Suppressor macrophage treated with lipopolysaccharide for 1 hour (primary cell): ENCODE data around the gene OR2A7.
"Not testable (repeated sequence)": the region's sequence is repeated elsewhere in the genome, so short reads cannot be mapped to it uniquely, and the experiment has no call there.

Experiments
- DNase-seq, 3 donors: peaks; one replicate each; pipeline ENCODE4 v3.0.0-alpha.2; 2020 to 2022

Gene OR2A7

DNA sequence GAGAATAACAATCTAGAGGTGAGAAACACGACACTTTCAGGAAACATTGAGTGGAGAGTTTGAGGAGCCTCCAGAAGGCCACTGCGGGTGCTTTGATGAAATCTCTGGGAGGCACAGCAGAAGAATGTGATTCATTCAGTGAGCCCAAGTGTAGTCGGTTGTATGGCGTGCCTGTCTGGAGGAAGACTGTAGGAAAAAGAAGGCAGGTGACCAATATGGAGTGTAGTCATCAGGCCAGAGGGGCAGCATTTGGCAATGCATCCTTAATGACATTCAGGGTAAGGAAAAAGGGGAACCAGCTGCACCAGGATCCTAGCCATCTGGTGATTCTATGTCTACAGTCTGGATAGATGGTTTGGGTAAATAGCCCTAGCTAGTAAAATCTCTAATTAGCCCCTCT is 12.3 kb downstream of the OR2A7 start:
- not testable (repeated sequence) for DNase-seq

- DNase-seq, result not testable (repeated sequence)
These were observed 16.8 kb downstream of the OR2A7 start for GRCh38 chr7:144247674-144248330.

DNA sequence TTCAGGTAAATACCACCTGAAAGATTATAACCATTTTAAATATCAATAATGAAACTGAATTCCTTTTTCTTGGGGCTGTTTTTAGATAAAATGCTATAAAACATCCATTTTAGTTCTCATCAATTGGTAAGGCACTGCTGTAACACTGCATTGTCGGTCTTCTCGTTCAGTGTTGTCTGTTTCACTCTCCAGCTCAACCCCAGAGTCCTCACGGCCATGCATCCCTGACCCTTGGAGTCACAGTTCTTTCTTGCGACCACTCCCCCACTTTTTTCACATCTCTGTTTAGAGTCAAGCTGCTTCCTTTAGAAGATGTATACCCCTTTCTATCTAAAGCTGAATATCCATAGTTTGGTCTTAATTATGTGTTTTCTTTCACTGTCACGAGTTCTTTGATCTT is 17.6 kb downstream of the OR2A7 start:
- DNase-seq, result not testable (repeated sequence)

DNA sequence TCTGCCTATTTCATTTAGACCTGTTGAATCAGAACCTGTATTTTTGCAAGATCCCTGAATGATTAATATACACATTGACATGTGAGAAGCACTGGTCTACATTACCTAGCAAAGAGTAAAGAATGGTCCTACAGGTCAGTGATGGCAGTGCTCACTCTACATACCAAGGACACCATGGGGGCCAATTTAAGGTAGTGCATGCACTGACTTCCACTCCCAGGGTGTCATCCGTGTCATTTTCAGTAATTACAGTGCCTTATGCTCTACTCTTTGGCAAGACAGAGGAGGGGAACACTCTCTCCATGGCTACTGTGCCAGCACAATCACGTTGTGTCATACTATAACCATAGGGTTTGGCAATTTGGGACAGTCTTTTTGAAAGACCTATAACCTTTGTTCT is 19.2 kb downstream of the OR2A7 start:
- not testable (repeated sequence) for DNase-seq

DNA sequence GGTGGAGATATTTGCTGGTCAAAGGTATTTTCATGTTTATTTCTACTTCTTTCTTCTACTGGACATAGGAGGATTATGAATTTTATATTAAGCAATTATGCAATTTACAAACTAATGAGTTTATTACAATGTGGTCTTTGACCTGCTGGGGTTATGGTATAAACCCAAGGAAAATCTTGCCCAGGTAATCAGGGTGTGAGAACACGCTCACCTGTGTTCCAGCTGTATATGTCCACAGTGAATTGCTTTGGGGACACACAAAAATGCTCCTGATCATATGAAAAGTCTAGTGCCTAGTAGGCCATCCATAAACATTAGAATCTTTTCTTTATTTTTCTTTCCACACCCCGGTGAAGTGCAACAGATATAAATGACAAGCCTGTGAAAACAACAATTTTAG is 25.2 kb downstream of the OR2A7 start, which contains the start of gene OR2A42:
Gene OR2A42, minus strand, starts transcription at position 241 of the 400 bp plus-strand sequence. CDS start 6,762 bp downstream, outside the sequence.
- not testable (repeated sequence) for DNase-seq

DNA sequence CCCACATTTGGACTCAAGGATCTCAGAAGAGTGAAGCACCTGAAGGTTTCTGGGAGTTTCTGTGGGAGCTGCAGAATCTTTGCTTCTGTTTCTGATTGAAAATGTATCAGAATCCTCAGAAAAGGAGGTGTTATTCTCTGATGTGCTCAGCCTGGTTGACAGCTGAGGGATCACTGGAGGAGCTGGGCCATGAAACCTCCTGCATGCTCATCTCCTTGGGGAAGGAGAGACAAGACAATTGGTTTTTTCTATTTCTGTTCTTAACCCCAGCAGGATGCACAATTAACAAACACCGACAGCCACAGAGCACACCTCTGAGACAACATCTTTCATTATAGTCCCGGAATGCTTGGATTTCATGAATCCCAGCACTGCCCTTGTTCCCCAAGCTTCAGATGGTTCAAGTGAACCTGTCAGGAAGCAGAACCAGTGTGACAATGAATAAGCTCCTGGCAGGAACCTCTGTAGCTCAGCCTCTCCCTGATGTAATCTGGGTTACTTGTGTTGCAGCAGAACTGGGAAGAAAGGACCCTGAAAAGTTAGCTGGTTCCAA is 26.0 kb downstream of the OR2A7 start:
- DNase-seq, result not testable (repeated sequence)

- DNase-seq, result not testable (repeated sequence)
These were observed 31.6 kb downstream of the OR2A7 start for GRCh38 chr7:144233039-144233438.

DNA sequence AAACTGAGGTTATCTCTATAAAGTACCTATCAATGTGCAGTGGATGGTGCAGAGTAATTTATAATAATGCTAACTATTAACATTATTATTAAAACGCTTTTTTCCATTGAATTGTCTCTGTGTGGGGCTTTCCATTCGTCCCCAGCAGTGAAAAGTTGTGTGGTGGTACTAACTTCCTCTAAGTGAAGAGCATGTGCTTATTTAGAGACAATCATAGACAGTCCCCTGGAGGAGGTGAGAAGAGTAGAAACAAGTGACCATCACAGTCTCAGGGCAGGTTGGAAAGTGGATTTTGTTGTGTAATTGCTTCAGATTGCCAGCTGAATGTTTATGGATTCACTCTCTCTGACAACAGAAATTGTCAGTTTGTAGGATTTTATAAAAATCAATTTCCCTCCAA is 33.6 kb downstream of the OR2A7 start:
- DNase-seq, result not testable (repeated sequence)

DNA sequence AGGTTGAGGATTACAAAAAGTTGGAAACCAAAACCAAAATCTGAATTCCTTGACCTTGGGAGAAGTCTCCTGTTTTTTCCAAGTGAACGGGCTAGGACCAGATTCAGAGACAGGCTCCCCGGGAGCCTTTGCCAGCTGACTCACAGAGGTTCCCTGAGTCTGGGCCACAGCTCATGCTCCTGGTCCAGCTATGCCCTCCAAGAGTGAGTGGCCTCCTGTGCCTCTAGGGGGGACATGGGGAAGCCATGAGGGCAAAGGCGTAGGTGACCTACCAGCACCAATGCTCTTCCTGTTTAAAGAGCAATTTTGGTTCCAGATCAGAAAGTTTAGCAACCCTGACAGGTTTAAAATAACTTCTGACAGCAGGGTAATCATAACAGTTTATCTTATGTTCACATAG is 35.8 kb downstream of the OR2A7 start:
- peak in 1 of 3 donors; percentile 7 for DNase-seq

DNA sequence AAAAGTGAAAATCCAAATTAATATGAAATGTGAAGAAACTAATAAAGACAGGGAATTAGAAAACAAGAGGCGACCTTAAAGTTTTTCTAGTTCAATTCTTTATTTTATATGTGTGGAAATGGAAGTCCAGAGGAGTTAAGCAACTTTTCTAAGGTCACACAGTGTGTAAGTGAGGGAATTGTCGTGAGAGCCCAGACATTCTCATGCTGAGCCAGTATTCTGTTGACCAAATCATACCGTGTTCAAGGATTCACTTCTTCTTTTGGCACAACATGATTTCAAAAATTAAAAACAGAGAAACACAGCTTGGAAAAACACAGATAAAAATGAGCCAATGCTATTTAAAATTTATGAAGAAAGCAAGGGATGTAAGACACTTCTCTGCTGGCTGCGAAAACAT is 37.7 kb downstream of the OR2A7 start:
- peak in 2 of 3 donors; percentile 7 to 18 for DNase-seq

DNA sequence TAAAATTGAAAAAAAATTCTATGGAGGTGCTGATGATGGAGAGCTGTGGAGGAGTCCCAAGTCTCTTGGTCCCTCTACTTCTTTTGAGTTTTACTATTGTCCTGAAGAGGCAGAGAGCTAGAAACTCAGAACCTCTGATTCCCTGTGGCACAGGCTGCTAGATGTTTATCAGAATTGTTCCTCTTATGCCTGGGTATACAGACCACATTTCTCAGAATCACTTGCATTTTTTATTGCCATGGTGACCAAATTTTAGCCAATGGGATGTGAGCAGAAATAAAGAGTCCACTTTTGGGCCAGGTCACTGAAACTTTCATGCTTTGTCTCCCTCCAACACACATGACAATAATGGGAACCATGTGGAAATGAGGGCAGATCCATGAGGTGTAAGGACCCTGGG is 40.9 kb downstream of the OR2A7 start:
- not testable (repeated sequence) for DNase-seq

DNA sequence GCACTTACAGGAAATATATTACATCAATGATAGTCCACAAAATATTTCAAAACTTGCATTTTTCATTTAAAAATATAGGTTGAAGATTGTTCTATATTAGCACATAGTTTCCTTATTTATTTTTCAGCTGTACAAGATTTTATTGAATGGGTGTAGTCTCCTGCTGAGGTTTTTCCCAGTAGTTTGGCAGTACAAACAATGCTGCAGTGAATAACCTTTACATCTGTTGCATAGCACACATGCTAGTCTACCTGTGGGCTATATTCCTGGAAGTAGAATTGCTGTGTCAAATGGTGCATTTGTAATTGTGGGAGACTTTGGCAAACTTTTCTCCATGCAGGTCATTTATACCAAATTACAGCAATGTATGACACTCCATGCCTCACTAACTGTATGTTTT is 44.1 kb downstream of the OR2A7 start:
- not testable (repeated sequence) for DNase-seq

DNA sequence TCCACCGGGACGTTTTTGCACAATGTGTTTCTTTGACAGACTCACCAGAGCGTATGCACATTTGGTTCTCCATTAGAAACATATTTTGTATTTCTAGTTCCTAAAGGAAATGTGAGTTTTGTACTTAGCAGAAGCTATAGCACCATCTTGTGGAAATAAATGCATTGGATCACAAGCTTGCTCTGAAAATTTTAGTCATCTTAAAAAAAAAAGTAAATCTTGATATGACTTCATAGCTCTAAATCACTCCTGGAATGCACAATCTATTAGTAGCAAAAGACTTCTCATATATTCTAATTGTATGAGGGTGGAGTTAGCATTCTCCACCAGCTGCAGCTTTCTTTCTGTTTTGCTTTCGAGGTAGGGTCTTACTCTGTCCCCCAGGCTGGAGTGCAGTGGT is 45.4 kb downstream of the OR2A7 start:
- DNase-seq, result not testable (repeated sequence)

DNA sequence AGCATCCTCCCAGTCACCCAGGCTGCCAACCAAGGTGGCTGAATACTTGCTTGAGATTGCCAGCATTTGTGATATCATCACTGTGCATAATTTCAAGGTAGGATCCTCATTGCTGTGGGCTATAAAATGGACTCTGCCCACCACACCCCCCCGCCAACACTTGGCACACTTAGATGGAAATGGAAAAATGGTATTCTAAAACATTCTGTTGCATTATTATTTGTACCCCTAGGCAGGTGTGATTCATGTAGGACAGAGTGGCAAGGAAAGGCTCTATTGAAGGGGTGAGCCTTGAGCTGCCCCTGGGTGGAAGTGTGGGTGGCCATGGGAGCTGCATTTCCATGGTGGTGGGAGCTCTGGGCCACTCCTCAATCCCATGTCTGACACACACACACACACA is 46.0 kb downstream of the OR2A7 start:
- DNase-seq, result not testable (repeated sequence)

GRCh38 chr7:144217200-144217599 is 47.4 kb downstream of the OR2A7 start:
- not testable (repeated sequence) for DNase-seq
